ENCODE measurements around the gene WDTC1.

WDTC1 gene

DNA sequence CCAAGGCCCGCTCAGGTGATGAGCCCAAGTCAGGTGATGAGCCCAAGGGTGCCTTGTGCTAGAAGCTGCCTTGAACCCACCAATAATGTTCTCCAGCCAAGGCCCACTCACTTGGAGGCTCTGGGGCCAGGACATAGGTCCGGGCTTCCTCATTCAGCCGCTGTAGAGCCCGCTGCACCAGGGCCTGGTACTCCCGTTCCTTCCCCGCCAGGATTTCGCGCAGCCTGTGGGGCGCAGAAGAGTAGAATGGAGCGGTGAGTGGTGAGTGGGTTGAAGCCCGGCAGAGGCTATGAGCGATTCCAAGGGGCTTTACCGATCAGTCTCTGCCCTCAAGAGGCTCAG lies 121.8 kb downstream of the WDTC1 start:
- no peak for DNase-seq (ENCODE audit: low read depth in 2 of 2)

DNA sequence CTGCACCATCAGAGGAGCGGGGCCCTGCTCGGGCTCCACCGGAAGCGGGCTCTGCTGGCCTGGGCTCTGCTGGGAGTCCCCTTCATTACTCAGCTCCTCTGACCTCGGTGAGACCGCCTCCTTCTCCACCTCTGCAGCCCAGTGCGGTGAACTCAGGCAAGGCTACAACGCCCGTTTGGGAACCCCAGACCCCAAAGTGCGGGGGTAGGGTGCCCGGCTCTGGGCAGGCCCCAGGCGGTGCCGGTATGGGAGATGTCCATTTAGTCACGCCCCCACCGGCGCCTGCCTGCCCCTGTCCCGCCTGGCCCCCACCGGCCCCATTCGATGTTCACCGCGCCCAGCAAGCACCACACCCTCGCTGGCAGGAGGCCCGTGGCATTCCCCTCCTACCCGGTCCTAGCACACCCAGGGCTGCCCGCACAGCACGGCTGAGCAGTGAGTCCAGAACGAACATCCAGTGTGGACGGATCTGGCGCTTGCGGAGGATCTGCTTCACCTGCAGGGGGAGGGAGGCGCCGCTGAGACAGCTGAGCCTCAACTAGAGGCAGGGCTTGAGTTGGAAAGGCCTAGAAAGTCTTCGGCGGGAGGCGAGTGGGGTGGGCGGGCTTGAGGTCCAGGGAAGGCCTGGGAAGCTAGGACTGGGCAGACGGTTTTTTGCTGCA lies 122.3 kb downstream of the WDTC1 start:
- no peak for DNase-seq (ENCODE audit: low read depth in 2 of 2)

DNA sequence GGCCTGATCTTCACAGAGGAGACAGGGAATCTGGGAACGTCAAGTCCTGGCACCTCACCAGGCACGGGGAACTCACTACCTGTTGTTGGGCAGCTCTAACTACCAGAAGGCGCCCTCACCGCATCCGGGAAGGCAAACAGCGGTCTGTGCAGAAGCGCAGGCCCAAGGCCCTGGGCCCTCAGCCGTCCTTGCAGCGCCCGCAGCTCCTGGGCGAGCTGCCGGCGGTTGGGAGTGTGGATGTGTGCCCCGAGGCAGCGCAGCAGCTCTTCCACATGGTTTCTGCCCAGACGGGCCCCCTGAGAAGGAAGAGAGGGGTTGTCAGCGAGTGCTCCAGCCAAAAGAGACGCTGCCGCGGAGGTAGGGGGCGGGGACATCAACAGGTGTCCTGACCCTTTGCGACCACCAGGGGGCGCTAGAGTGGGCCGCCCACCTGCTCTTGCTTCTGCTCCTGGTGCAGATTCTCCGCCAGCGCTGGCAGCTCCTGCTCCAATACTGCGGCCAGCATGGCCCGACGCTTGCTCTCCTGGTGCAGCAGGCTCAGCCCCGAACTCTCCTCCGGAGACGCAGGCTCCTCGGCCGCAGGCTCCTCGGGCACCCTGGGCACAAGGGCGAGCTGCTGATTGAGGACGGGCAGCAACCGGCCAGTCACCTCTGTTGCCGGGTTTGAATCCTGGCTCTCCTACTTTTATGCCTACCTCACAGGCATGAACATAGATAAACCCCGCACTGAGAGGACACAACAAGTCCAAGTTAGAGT lies 123.0 kb downstream of the WDTC1 start:
- DNase-seq (ENCODE audit: low read depth in 2 of 2) = peak; percentile 70 to 72

Data from stimulated activated CD4-positive, alpha-beta T cell treated with anti-CD3 and anti-CD28 coated beads, Interleukin-15, amount 100 ng/mL, for 48 hours (primary cell).